GM12865 (cell line): ENCODE results near the gene AP3D1.

Experiments
- DNase-seq: peaks from one replicate; pipeline ENCODE4 v3.0.0; 2010; ENCODE audit warnings: low read depth
- H3K4me3 ChIP-seq: 2 replicates; pipeline ENCODE4 v1.5.1; 2011; ENCODE audit warnings: mild to moderate bottlenecking, low read depth, low read length, control low read depth
- TF ChIP-seq, protein P1 (sequence below): IDR thresholded peaks from 2 replicates; pipeline ENCODE4 v1.5.1; 2011; ENCODE audit warnings: low read length, control low read depth, low read depth, inconsistent platforms; ENCODE audit not compliant: insufficient read depth; ENCODE audit errors: missing control alignments

The AP3D1 gene

GRCh38 chr19:2180881-2181632 is 29.7 kb upstream of the AP3D1 start:
- TF ChIP-seq, protein P1, sequence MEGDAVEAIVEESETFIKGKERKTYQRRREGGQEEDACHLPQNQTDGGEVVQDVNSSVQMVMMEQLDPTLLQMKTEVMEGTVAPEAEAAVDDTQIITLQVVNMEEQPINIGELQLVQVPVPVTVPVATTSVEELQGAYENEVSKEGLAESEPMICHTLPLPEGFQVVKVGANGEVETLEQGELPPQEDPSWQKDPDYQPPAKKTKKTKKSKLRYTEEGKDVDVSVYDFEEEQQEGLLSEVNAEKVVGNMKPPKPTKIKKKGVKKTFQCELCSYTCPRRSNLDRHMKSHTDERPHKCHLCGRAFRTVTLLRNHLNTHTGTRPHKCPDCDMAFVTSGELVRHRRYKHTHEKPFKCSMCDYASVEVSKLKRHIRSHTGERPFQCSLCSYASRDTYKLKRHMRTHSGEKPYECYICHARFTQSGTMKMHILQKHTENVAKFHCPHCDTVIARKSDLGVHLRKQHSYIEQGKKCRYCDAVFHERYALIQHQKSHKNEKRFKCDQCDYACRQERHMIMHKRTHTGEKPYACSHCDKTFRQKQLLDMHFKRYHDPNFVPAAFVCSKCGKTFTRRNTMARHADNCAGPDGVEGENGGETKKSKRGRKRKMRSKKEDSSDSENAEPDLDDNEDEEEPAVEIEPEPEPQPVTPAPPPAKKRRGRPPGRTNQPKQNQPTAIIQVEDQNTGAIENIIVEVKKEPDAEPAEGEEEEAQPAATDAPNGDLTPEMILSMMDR: no peak
- DNase-seq: no peak
- no peak overlapping the region for H3K4me3 ChIP-seq

DNA sequence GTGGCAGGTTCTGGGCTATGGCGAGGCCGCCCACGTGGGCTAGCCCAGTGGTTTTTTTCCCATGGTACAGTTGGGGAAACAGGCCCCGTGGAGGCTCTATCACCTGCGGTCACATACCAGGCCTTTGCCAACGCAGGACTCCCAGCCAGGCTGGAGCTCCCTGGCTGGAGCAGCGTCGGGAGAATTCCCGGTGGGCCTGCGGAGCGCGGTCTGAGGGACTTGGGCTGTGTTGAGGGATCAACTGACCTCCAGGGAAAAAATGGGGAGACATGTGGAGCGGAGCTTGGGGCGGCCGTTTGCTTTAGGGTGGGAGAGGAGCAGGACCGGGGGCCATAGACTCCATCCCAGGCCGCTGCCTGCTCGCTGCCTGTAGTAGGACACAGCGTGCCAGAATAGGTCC is 28.7 kb upstream of the AP3D1 start:
- TF ChIP-seq, protein P1: no peak
- no peak for DNase-seq
- no peak overlapping the region for H3K4me3 ChIP-seq

DNA sequence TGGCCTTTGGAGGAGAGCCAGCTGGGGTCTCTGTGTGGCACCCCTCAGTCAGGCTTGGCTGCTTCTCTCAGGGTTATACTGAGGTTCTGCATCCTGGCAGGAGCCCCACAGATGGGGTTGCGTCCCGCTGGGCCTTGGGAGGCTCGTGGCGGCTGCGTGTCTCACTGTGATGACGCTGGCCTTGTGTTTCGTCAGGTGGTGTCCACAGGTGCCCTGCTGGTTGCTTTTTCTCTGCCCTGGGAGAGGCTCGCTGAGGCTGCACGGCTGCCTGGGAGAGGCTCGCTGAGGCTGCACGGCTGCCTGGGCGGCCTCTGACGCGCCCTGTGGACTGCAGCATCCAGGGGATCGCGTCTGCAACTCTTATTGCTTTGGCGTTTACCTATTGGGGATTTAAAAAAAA is 27.7 kb upstream of the AP3D1 start:
- TF ChIP-seq, protein P1: no peak
- no peak for DNase-seq
- no peak overlapping the region for H3K4me3 ChIP-seq

- no peak overlapping the region for H3K4me3 ChIP-seq
- no peak for DNase-seq
- TF ChIP-seq, protein P1: no peak
These were observed 25.1 kb upstream of the AP3D1 start for GRCh38 chr19:2176337-2176994.

DNA sequence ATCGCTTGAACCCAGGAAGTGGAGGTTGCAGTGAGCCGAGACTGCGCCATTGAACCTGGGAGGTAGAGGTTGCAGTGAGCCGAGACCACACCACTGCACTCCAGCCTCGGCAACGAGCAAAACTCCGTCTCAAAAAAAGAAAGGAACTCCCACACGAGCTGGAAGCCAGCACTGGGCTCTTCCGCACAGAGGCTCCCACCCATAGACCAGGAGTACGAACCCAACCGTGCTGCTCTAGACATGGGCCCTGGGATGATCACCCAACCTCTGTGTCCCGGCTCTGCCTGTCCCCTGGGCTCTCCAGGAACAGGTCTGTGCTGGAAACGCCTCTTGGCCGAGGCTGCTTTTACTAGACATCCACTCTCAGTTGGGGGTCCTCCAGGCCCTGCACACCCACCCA is 24.4 kb upstream of the AP3D1 start:
- no peak overlapping the region for H3K4me3 ChIP-seq
- DNase-seq: no peak
- TF ChIP-seq, protein P1: no peak

- H3K4me3 ChIP-seq: no peak overlapping the region
- DNase-seq: no peak
- TF ChIP-seq, protein P1: no peak
These were observed 22.6 kb upstream of the AP3D1 start for GRCh38 chr19:2173767-2174577.
